HG03520 (cell line): ENCODE results near the gene CSF3.

Experiments
- ATAC-seq: cut with Tn5 transposase; IDR thresholded peaks from one replicate; pipeline ENCODE4 v1.9.1; 2021; ENCODE audit warnings: mild to moderate bottlenecking, moderate library complexity; ENCODE audit not compliant: unreplicated experiment

Gene CSF3

GRCh38 chr17:40059729-40060475 is 44.7 kb downstream of the CSF3 start:
- ATAC-seq, result no peak

- ATAC-seq, result no peak
Measured at GRCh38 chr17:40060887-40061608, 45.8 kb downstream of the CSF3 start.

- no peak for ATAC-seq
Measured at GRCh38 chr17:40061609-40062038, 46.4 kb downstream of the CSF3 start.

GRCh38 chr17:40062329-40063186 is 47.3 kb downstream of the CSF3 start, which contains the start of gene THRA:
THRA (plus strand) TSS chr17:40062965; CDS start chr17:40074489, 11,524 bp downstream.
- no peak for ATAC-seq

- no peak for ATAC-seq
Measured at GRCh38 chr17:40063187-40063771, 48.0 kb downstream of the CSF3 start.

- ATAC-seq, result no peak
Measured at GRCh38 chr17:40063901-40064531, 48.8 kb downstream of the CSF3 start.

GRCh38 chr17:40064971-40065768 is 49.9 kb downstream of the CSF3 start:
- no peak for ATAC-seq

GRCh38 chr17:40065769-40066510 is 50.7 kb downstream of the CSF3 start:
- ATAC-seq, result no peak
